Cortex of kidney (tissue), 1 donor: Measurements from ENCODE around the gene FERMT3.
"Not testable (repeated sequence)": the region's sequence is repeated elsewhere in the genome, so short reads cannot be mapped to it uniquely, and the experiment has no call there.

Experiments
- DNase-seq: peaks from one replicate; lab custom pipeline; 2025; lab: John Stamatoyannopoulos, UW

The FERMT3 gene

DNA sequence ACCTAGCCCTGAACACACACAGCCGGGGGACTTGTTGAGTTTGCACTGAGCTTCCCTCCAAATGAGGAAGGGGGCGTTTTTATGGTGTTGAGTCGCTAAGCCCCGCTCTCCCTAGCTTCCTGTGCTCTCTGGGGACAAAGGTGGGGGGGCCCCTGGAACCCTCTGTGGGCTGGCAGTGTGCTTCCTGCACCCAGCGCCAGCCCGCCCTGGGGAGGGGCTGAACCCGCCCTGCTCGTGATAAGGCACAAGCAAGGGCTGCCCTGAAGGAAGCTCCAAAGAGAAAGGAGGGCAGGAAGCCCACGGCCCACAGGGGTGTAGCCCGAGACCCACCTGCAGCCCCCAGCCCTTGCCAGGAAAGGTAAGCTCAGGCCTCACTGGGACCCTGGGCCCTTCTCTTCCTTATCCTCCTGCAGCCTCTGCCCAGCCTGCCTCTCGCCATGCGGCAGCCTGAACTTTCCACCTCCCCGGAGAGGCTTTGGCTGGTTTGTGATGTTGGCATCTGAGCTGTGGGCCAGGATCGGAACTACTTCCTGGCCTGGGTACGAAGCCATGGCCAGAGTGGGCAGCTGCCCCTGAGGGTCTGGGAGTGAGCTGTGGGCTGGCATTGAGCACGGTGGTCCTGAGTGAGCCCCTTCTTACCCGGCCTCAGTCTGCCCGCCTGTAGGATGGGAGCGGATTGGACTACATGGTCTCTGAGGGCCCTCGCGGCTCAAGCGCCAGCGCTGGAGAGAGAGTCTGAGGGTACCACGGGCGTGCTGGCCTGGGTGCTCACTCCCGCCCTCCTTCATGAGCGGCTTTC, at the start of gene FERMT3:
FERMT3 (plus strand) TSS at position 265 of the 799 bp plus-strand sequence. CDS start 644 bp downstream, outside the sequence.
- DNase-seq, result no peak

DNA sequence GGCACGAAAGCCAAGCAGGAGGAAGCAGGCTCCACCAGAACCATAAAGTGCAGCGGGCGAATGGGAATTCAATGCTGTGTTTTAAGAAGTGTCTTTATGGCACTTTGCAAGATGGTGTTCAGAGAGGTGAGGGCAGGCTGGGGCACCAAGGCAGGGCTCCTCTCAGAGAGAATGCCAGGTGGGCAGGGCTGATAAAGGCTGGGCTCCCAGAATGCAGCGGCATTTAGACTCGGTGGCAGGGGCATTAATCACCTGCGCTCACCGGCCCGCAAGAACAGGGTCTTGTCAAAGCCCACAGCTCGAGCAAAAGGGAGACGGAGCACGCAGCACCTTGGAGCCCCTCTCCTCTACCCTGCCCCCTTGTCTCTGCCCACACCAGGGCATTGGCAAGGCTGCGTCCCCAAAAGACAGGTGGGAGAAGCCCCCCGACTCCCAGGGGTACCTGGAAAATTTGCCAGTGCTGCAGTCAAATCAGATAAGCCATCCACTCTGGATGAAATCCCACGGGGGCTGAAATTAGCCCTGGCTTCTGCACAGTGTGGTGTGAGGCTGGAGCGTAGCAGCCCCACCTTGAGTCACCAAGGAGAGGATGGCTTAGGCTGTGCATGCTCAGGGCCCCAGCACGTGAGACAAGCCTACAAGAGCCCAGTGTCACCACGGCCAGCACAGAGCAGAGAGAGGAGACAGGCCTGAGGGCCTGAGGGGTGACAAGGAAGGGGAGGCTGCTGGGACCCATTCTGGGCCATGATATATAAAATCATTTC, 48.7 kb upstream of the FERMT3 start:
- no peak for DNase-seq

DNA sequence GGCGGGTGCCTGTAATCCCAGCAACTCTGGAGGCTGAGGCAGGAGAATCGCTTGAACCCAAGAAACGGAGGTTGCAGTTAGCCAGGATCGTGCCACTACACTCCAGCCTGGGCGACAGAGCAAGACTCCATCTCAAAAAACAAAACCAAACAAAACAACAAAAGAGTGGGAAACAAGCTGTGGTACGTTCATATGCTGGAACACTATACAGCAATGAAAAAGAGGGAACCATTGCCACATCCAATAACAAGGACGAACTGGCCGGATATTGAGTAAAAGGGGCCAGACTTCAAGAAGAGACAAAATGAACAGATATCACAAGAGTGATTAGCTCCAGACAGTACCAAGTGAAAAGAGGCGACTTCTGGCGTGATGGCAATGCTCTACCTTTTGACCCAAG, 45.5 kb upstream of the FERMT3 start:
- DNase-seq, result no peak

DNA sequence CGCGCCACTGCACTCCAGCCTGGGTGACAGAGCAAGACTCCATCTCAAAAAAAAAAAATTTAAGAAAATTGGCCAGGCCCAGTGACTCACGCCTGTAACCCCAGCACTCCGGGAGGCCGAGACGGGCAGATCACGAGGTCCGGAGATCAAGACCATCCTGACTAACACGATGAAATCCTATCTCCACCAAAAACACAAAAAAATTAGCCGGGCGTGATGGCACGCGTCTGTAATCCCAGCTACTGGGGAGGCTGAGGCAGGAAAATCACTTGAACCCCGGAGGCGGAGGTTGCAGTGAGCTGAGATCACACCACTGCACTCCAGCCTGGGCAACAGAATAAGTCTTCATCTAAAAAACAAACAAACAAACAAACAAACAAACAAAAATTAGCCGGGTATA, 43.8 kb upstream of the FERMT3 start:
- not testable (repeated sequence) for DNase-seq

DNA sequence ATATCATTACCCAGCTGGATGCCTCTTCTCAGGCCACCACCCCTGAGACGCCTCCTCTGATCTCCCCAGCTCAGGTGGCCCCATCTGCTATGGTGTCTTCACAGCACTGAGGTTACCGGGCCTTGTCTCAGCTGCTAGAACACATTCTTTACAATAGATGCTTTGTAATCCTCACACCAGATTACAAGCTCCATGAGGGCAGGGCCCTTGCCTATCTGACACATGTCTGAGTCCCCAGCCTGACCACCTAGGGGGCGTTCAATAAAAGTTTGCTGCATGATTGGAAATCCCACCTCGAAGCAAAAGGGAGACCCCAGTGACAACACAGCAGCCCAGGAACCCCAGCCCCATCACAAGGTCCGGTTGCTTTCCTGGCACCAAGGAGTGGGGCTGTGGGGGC, 42.6 kb upstream of the FERMT3 start:
- no peak for DNase-seq

DNA sequence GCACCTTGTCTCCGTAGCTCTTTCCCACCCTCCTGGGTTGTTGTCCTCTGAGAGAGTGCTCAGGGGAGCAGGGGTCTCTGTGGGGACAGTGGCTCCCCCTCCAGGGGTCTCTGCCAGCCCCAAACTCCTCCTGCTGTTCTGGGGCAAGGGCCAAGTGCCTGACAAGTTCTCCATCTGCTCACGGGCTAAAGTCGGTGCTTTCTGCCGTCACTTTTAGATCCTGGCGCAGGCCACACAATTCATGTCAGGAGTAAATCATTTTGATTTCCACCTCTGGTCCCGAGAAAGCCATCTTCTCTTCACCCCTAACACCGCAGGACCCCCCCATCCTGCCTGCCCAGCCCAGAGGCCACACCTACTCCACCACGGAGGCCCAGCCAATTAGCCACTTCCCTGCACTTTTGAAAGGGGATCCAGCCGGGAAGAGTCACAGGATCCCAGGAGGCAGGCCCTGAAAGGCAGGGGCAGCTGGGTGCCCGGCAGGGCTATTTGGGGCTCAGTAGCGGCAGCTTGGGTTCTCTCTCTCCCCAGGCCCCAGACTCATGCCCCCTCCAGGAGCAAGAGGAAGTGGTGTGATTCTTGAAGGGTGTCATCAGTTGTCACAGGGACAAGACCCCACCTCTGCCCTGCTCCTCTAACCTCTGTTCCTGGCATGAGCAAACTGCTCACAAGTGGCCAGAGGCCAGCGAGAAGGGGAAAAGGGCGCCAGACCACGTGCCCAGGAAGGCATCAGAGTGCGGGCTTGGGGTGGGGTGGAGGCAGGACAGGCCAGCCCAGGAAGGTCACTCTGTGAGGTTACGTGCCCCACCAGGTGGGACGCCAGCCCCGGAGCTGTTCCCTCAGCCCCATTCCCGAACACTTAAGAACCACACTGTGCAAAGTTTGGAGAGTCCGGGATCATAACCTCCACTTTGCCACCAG, 41.9 kb upstream of the FERMT3 start:
- no peak for DNase-seq

DNA sequence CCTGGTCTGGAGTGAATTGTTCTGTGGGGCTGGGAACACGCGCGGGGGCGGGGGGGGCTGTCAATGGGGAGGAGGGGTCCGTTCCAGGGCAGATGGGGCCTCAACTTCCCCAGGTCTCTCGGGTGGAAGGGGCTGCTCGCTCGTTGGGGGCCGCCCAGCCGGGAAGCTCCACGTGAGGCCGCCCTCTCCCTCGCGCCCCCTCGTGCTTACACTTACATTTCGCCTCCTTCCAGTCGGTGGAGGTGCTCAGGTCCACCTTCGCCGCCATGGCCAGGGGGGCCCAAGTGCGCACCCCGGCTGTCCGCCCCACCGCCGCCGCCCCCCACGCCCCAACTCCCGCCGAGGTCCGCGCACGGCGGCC, 41.1 kb upstream of the FERMT3 start:
- no peak for DNase-seq

DNA sequence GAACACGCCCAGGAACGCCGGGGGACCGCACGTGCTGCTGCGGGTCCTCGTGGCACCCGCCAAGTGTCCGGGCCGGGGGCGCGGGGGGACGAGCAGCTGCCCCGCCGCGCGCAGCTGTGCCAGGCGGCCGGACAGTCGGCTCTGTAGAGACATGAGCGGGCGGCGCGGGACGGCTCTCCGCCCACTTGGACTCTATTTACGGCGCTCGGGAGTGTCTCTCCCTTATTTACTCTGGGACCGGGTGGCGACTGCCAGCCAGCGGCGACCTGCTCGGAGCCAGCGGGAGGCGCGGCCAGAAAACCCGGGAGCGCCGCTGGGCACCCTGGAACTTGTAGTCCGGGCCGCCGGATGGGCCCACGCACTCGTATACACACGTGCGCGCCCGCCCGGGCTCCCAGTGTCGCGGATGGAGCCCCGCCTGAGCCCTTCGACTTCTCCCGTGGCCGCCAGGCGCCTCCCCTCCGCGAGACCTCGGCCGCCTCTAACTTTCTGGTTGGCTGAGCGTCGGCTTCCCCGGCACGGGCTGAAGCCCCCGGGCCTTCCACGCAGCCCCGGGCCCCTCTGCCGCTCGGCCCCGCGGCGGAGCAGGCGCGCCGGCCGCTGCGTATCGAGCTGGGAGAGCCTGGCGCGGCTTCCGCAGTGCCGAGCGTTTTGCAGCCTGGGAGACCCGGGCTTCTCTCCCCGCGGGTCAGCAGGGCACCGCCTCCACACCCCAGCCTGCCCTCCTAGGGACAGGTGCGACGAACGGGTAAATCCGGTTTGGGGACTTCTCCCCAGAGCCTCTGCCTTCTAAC, 40.5 kb upstream of the FERMT3 start, which contains the start of gene MACROD1:
MACROD1 (minus strand) TSS at position 272 of the 794 bp plus-strand sequence; CDS start at position 153, 119 bp downstream.
- DNase-seq, result no peak

DNA sequence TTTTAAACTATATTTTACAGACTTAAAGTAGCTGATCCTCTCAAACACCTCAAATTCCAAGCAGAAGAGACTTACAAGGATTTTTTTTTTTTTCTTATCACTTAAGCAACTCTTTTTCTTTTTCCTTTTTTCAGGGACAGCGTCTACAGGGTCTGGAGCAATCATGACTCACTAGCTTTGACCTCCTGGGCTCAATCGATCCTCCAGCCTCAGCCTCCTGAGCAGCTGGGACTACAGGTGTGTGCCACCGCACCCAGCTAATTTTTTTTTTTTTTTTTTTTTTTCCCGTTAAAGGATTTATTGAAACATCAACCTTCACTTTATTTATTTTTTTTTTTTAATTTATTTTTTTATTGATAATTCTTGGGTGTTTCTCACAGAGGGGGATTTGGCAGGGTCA, 36.1 kb upstream of the FERMT3 start:
- DNase-seq, result no peak

DNA sequence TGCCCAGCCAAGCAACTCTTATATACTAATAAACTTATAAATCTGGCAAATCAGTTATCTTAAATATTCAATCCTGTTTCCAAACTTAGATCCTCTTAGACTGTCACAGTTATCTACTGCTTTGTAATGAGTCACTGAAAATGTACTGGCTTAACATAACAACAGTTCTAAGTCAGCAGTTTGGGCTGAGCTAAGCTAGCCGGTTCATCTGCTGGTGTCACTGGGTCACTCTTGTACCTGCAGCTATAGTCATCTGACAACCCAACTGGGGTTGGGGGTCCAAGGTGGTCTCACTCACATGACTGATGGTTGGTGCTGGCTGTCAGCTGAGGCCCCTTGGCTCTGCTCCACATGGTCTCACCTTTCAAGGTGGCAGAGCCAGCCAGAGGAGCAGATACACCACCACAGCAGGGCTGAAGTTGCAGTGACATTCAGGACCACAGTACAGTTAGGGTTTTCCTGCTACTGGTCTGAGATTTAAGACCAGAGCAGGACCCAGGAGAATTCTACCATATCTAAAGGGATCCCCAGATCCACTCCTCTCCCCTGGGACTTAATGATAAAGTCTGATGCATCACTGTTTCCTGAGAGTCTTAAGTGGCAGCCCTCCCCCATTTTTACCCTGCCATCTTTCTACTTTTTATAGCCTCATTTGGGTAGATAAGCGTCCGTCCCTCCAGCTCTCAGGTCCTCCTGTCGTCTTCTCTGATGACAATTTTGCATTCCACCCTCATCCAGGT, 32.7 kb upstream of the FERMT3 start:
- DNase-seq, result no peak

DNA sequence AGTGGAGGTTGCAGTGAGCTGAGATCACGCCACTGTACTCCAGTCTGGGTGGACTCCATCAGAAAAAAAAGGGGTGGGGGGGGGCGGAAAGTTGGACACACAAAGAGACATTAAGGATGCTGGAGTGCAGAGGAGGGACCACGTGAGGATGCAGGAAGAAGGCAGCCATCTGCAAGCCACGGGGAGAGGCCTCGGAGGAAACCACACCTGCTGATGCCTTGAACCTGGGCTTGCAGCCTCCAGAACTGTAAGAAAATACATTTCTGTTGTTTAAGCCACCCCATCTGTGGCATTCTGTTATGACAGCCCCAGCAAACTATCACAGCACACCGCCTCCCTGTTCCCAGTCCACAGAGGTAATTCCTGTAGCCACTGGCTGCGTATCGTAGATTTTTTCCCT, 29.8 kb upstream of the FERMT3 start:
- no peak for DNase-seq

DNA sequence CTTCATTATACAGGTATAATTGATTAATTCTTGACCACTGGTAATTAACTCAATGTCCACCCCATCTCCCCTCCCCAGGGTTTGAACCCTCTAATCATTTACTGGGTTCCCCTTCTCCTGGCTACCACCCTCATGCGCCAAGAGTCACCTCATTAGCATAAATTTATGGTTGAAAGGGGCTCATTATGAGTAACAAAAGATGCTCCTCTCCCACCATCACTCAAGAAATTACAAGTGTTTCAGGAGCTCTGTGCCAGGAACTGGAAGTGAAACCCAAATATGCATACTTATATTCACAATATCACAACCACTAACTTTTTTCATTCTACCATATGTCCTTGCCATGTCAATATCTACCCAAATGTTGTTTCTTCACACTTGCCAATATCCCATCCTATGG, 28.3 kb upstream of the FERMT3 start:
- no peak for DNase-seq

DNA sequence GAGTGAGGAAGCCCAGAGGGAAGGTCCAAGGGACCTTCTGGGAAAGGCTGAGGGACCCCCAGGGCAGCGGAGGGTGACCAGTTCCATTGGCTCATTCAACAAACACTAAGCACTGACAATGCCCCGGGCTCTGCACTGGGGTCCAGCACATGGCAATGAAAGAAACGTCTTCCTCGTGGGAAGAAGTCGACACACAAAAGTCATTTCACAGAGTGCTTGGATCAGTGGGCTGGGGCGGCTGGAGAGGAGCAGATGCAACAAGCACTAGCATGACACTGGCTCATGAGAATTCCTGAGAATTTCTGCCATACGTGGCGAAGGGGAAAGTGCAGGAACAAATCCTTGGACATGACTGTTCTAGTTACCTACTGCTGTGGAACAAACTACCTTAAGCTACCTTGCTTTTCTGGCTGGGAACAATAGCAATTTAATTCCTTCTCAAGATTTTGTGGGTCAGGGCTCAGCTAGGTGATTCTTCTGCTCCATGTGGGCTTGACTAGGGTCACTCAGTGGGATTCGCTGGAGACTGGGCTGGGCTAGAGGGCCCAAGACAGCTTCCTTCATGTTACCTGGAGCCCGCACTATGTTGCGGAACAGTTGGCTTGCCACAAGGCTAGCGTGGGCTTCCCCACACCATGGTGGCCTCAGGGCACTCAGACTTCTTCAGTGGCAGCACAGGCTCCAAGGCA, 27.4 kb upstream of the FERMT3 start:
- DNase-seq, result no peak

DNA sequence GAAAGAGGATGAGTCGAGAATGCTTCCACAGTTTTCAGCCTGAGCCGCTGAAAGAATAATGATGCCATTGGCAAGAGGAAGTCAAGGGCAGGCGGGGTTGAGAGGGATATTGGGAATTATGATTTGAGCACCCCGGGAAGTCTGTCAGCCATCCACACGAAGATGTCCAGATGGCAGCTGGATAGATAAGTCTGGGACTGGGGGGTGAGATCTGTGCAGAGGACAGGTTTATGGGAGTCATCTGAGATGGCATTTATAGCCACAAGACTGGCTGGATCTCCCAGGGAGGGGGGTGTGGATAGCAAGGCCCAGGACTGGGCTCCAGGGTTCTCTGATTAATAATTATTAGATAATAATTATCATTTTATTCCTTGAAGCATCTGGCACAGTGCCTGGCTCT, 25.6 kb upstream of the FERMT3 start:
- no peak for DNase-seq

DNA sequence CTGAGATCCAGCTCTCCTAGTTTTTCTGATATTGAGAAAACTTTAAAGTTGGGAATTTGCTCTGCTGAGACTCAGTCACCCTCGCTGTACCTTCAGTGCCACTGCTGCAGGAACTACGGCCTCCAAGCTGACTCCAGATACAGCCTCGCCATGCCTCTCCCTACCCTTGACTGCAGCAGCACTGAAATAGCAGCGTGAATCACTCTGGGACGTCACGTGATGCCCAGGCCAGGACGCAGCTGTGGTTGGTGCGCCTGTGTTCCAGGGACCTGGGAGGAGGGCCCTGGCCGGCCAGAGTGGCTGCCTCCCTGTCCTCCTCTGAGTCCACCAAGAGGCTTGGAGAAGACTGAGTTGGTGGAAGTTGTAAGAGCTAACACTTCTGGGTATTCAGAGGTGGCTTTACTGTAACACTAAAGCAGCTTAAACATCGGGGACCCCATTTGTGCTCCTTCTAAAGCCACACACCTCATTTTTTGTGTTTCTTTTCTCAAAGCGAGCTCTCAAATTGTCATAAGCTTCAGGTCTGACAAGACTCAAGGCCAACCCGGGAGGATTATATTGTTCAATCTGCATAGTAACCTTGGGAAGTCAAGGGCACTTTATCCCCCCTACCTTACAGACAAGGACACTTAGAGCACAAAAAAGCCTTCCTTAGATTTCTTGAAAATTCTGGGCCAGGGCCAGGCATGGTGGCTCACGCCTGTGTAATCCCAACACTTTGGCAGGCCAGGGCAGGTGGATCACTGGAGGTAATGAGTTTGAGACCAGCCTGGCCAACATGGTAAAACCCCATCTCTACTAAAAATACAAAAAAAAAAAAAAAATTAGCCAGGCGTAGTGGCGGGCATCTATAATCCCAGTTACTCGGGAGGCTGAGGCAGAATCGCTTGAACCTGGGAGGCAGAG, 24.8 kb upstream of the FERMT3 start:
- DNase-seq, result no peak

DNA sequence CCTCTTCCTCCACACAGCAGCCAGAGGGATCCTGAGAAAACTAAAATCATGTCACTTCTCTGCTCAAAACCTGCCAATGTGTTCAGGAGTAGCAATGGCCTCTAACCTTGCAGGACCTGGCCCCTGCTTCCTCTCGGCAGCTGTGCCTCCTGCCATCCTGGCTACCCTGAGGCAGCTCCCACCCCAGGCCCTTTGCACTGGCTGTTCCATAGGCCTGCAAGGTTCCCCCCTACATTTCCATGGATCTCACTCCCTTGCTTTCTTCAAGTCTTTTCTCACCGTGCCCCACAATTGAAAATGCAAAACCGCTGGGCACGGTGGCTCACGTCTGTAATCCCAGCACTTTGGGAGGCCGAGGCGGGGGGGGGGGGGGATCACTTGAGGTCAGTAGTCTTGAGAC, 22.6 kb upstream of the FERMT3 start:
- no peak for DNase-seq

DNA sequence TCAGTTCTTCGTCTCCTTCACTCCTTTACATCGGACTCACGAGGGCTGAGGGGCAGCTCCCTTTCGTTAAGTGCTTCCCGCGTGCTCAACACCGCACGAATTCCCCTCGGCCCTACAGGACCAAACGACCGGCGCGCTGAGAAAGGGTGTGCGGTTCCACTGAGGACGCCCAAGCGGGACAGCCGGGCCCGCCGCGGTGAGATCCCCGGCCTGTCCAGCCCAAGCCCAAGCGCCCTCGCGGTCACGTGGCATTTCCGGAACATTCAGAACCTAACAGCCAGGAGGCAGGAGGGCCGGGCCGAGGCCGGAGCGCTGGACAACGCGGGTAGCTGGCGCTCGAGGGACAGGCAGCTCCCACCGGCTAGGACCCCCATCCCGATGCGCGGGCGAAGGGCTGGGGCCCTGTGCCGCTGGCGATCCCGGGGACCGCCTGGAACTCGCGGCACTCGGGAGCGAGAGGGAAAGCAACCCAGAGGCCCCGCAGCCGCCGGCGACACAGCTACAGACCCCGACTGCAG, 21.3 kb upstream of the FERMT3 start:
- DNase-seq, result no peak

DNA sequence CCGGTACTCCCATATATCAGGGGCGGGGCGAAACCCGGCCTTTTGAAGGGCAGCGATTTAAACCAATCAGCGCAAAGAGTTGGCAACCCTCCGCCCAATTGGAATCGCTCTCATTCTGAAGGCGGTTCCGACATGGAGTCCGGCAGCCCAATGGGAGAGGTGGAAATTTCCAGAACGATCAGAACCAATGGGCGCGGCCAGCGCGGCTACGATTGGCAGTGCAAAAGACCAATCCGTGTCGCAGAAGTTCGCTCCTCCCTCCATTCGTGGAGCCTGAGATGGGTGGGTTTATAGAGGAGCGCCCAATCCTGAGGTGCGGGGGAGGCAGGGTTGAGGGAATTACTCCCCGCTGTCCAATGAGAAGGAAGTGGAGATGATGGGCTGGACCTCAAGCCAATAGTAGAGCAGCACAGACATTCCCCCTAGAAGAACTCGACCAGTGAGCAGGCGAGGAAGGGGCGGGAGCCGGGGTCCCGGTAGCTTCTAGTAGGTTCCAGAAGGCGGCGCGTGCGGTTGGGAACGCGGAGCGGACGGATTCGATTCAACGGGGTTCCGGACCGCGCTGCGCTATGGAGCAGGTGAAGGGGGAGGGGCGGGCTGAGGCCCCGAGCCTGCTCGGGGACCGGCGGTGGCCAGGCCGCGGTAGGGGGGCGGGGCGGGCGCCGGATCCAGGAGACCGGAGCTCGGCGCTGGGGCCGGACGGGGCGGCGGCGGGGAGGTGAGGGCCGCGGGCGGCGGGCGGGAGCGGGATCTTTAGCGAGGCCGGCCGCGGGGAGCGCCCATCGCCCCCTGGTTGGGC, 20.6 kb upstream of the FERMT3 start, which contains the start of gene STIP1:
STIP1 (plus strand) TSS at position 479 of the 799 bp plus-strand sequence; CDS start at position 570, 91 bp downstream.
- peak; percentile 86 for DNase-seq
